HepG2 (cell line): ENCODE data around the gene UBE2Q1. TPM values are rescaled to one million over a fixed set of nuclear protein-coding genes. Genes with fewer than 3 reads are reported as not detected.

ENCODE experiments used
- ATAC-seq: fragments of 200-7000 bp; cut with Tn5 transposase; 3 replicates; pipeline ENCODE4 v1.9.1; 2020; ENCODE audit warnings: mild to moderate bottlenecking, moderate library complexity
- BruUV-seq: library from RNA; stranded (reverse); fragments of 400-500 nt; replicated peaks from 2 replicates; lab custom pipeline; 2021; lab: Mats Ljungman, UMichigan
- CTCF ChIA-PET: fragments of 300-600 bp; formaldehyde crosslinking; extraction: SDS; loops from one replicate; lab custom pipeline; 2021; ENCODE audit warnings: low total read pairs, inconsistent platforms, low intra/inter-chr PET ratio; lab: Yijun Ruan, JAX
- POLR2A ChIA-PET: fragments of 350-600 bp; sonication (Branson Sonifier 250); formaldehyde crosslinking; loops from one replicate; lab custom pipeline; 2020; ENCODE audit warnings: antibody characterized with exemption, inconsistent platforms; lab: Yijun Ruan, JAX
- DNase-seq: peaks from one replicate; pipeline ENCODE4 v3.0.0-alpha.2; 2015; ENCODE audit warnings: low spot score
- FAIRE-seq: peaks from 3 replicates; lab custom pipeline; 2011; peaks lifted over from hg19 to GRCh38; lab: Jason Lieb, UNC
- H2AFZ ChIP-seq: one replicate; pipeline ENCODE4 v1.6.1; 2011; ENCODE audit warnings: low read length, inconsistent platforms
- H3K27ac ChIP-seq: fragments of 300-600 bp; 3 replicates; pipeline ENCODE4 v1.8.0; 2011; ENCODE audit warnings: mixed run types, mild to moderate bottlenecking, mixed read lengths, low read length, inconsistent platforms; ENCODE audit not compliant: insufficient read depth; ENCODE audit errors: extremely low read length
- H3K27me3 ChIP-seq, 2 experiments: fragments of 200-600 bp in 1 of 2; 2 replicates in 1 of 2; 3 replicates in 1 of 2; pipeline versions ENCODE4 v1.6.0 to v1.8.0; 2011; ENCODE audit warnings: low read length in 2 of 2, mild to moderate bottlenecking in 2 of 2, moderate library complexity in 2 of 2, inconsistent platforms in 1 of 2; ENCODE audit not compliant: insufficient read depth in 2 of 2, control insufficient read depth in 1 of 2
- H3K36me3 ChIP-seq, 2 experiments: fragments of 200-600 bp in 1 of 2; replicated peaks in 1 of 2; 2 replicates in 1 of 2; 3 replicates in 1 of 2; pipeline versions ENCODE4 v1.5.1 to v1.8.0; 2011; ENCODE audit warnings: low read length in 2 of 2, inconsistent platforms in 1 of 2; ENCODE audit not compliant: insufficient read depth in 2 of 2, control insufficient read depth in 1 of 2
- H3K4me1 ChIP-seq: 2 replicates; pipeline ENCODE4 v1.5.1; 2012; ENCODE audit warnings: low read length, inconsistent platforms; ENCODE audit not compliant: insufficient read depth
- H3K4me2 ChIP-seq: 2 replicates; pipeline ENCODE4 v1.6.0; 2011; ENCODE audit warnings: low read depth, low read length, inconsistent platforms
- H3K4me3 ChIP-seq, 3 experiments: fragments of 200-600 bp in 1 of 3; sonication (generic), shearing (Covaris generic) in 1 of 3; replicated peaks in 1 of 3; 2 replicates each; pipeline ENCODE4 v1.5.1; 2011 to 2016; ENCODE audit warnings: low read length in 3 of 3, inconsistent platforms in 2 of 3, low read depth in 2 of 3, mild to moderate bottlenecking in 2 of 3, control low read depth in 1 of 3, mixed read lengths in 1 of 3; ENCODE audit not compliant: insufficient read depth in 1 of 3
- H3K79me2 ChIP-seq: one replicate; pipeline ENCODE4 v1.6.1; 2011; ENCODE audit warnings: low read length, inconsistent platforms; ENCODE audit not compliant: insufficient read depth
- H3K9ac ChIP-seq: 2 replicates; pipeline ENCODE4 v1.6.0; 2011; ENCODE audit warnings: mild to moderate bottlenecking, low read depth, low read length, inconsistent platforms; ENCODE audit not compliant: insufficient read depth
- H3K9me3 ChIP-seq: 2 replicates; pipeline ENCODE4 v1.5.1; 2012; ENCODE audit warnings: mild to moderate bottlenecking, low read length
- H4K20me1 ChIP-seq: 2 replicates; pipeline ENCODE4 v1.6.0; 2011; ENCODE audit warnings: inconsistent platforms, mild to moderate bottlenecking, low read length, moderate library complexity; ENCODE audit not compliant: insufficient read depth
- FOXA1 ChIP-seq, 2 experiments: fragments of 450-650 bp in 1 of 2; sonication (generic) in 1 of 2; formaldehyde crosslinking in 1 of 2; IDR thresholded peaks; 2 replicates each; pipeline versions ENCODE4 v1.4.0 to v1.6.1; 2016 to 2020; ENCODE audit warnings: missing genetic modification reagents in 1 of 2
- NR2F2 ChIP-seq: IDR thresholded peaks from 2 replicates; pipeline ENCODE4 v1.6.1; 2012; ENCODE audit warnings: low read depth, inconsistent platforms, borderline replicate concordance
- SNAPC2 ChIP-seq: sonication (generic); formaldehyde crosslinking; IDR thresholded peaks from 2 replicates; pipeline ENCODE4 v1.8.1; 2022; ENCODE audit warnings: mild to moderate bottlenecking, missing genetic modification reagents
- STAG1 ChIP-seq: sonication (generic); formaldehyde crosslinking; IDR thresholded peaks from 2 replicates; pipeline ENCODE4 v1.4.0; 2020; ENCODE audit warnings: missing genetic modification reagents
- TRIM24 ChIP-seq: sonication (generic); formaldehyde crosslinking; IDR thresholded peaks from 2 replicates; pipeline ENCODE4 v1.8.0; 2022; ENCODE audit warnings: mild to moderate bottlenecking, missing genetic modification reagents
- WGBS: methylation state at CpG from one replicate; pipeline ENCODE4 v1.1.6; 2017; ENCODE audit warnings: low lambda C conversion rate; 5-methylcytosine and 5-hydroxymethylcytosine counted together
- in situ Hi-C: cut with HindIII; loops from 2 replicates; pipeline ENCODE4 v1.10.0; 2017; ENCODE audit warnings: low pct_unique_long_range_greater_than_20kb; ENCODE audit not compliant: extremely low pct_ligation_motif_present
- intact Hi-C: fragments of 100-400 bp; cut with micrococcal nuclease; formaldehyde crosslinking; loops from one replicate; pipeline ENCODE4 v1.10.0; 2022; ENCODE audit not compliant: unreplicated experiment
- polyA plus RNA-seq, 8 experiments: library from polyadenylated mRNA; depleted of rRNA in 3 of 8; stranded (reverse) in 7 of 8; unstranded in 1 of 8; fragments of >200 nt; fragmentation: Illumina TruSeq in 4 of 8; extraction: Trizol in 4 of 8; gene quantifications; 2 replicates each; pipeline versions ENCODE4 v1.2.1 to v1.2.3, GENCODE V29; 2011 to 2016; ENCODE audit warnings: low read depth in 4 of 8, missing spikeins in 1 of 8, mixed read lengths in 1 of 8; ENCODE audit not compliant: insufficient read depth in 1 of 8
- total RNA-seq, 5 experiments: library from RNA; depleted of rRNA; stranded (reverse); fragments of >200 nt; fragmentation: Illumina TruSeq; extraction: Trizol; gene quantifications; 2 replicates each; pipeline ENCODE4 v1.2.3, GENCODE V29; 2016; ENCODE audit warnings: low read depth in 1 of 5

UBE2Q1 gene
- total and polyA plus RNA-seq, 2 of the 13 experiments (the other 11 are each of a cell fraction or from before 2014, with no cell fraction given), result 11.7 to 41.7 TPM

DNA sequence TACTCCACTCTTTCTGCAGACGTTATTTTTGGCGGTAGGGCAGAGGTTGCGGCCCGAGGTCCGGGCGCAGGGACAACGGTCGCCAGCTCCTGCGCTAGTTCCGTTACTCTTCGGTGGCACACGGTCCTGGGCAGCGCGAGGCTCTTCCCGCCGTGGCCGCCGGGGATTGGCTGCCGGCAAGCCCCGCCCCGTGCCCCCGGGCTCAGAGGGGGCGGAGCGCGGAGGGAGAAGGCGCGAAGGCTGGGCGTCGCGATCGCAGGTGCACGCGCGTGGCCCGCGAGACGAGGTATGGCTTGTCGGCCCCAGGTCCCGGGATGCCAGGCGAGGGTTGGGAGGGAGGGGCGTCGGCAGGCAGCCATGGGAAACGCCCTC lies 55.7 kb downstream of the UBE2Q1 start:
- Histone ChIP-seq H2AFZ (no peak overlapping the region), H3K4me1 (no peaks in the 10 kb centered on the region), H3K4me3 (no peak overlapping the region), H4K20me1 (no peaks in the 10 kb centered on the region), H3K27ac (no peak overlapping the region), H3K9me3 (peaks cover 5% of the 10 kb centered on the region; the same call in 1 of the 2 replicates), H3K27me3 (peaks cover 4 to 25% of the 10 kb centered on the region in 2 experiments), H3K9ac (no peak overlapping the region), H3K4me2 (no peak overlapping the region), H3K79me2 (no peaks in the 10 kb centered on the region), H3K36me3 (no peaks in the 10 kb centered on the region)
- no peak for DNase-seq
- no TSS peak for BruUV-seq
- 94% methylated on average over 34 of the region's 43 CpGs for WGBS
- no peak for FAIRE-seq
- no peak for TF ChIP-seq STAG1 (CRISPR knock-in tag)
- ChIA-PET CTCF (no interaction called here), POLR2A (no interaction called here)
- ATAC-seq, result no peak
- in situ Hi-C loops, result no loop called here
- intact Hi-C loops, result no loop called here

DNA sequence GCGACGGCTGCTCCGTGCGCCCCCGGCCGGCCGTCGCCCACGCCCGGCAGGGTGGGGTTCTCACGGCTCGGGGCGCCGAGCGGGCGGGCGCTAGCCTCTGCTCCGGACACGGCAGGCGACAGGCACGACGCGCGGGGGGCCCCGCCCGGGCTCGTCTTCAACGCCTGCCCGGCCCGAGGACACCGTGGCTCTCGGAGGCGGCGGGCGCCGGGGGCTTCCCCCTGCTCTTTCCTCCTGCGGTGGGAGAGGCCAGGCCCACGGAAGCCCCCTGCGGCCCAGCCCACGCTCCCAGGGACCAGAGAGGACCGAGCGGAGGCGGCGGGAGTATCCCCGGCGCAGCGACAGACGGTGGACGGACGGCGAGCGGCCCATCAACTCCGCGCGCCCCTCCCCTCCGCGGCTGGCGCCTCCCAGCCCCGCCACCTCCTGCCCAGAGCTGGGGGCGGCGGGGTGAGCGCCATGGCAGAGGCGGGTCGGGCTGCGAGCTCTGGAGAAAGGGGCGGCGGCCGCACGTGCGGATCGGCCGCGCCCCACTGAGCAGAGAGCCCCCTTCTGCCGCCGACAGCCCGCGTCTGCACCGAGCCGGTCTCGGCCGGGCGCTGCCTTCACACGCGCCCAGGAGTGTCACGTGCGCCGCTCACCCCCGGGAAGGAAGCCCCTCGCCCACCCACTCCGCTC lies 56.3 kb downstream of the UBE2Q1 start, which contains the start of the genes SHE and TDRD10:
Gene SHE (minus strand): TSS at position 347 of the 678 bp plus-strand sequence. CDS start 386 bp downstream, outside the sequence.
Gene TDRD10 (plus strand): TSS at position 154 of the 678 bp plus-strand sequence. CDS start 4,685 bp downstream, outside the sequence.
- ChIA-PET CTCF (no interaction called here), POLR2A (no interaction called here)
- no TSS peak for BruUV-seq
- Histone ChIP-seq H3K79me2 (no peaks in the 10 kb centered on the region), H3K36me3 (no peaks in the 10 kb centered on the region), H3K4me2 (peak within 1 kb of the TSS; percentile 36), H3K4me3 (peak within 1 kb of the TSS in 1 of 3 experiments; percentile 52; a peak in 1 of 6 replicates), H4K20me1 (no peaks in the 10 kb centered on the region), H3K9me3 (peaks cover 5% of the 10 kb centered on the region; the same call in 1 of the 2 replicates), H3K4me1 (peaks cover 1% of the 10 kb centered on the region), H3K27me3 (peaks cover 4 to 20% of the 10 kb centered on the region in 2 experiments), H3K9ac (no peak within 1 kb of the TSS), H2AFZ (no peak within 1 kb of the TSS), H3K27ac (no peak within 1 kb of the TSS)
- in situ Hi-C loops (no loop called here), intact Hi-C loops (no loop called here)
- no peak for DNase-seq
- no peak; the same call in 2 of the 3 replicates for ATAC-seq
- 90% methylated on average over 59 of the region's 90 CpGs for WGBS
- FAIRE-seq, result no peak
- no peak for TF ChIP-seq TRIM24 (CRISPR knock-in tag)
- TF ChIP-seq FOXA1 (IDR thresholded peaks at IDR 0.05), result no peak
- no peak for TF ChIP-seq FOXA1 (CRISPR knock-in tag; IDR thresholded peaks at IDR 0.05)
- TF ChIP-seq NR2F2, result no peak
- TF ChIP-seq SNAPC2 (CRISPR knock-in tag), result no peak
